HG03139 (cell line): ENCODE measurements around the gene ZNF804B.

ENCODE experiments used
- ATAC-seq: cut with Tn5 transposase; IDR thresholded peaks from one replicate; pipeline ENCODE4 v1.9.1; 2021; ENCODE audit not compliant: unreplicated experiment

The ZNF804B gene

GRCh38 chr7:88759230-88760135, at the start of gene ZNF804B:
Gene ZNF804B (plus strand): TSS chr7:88759700. CDS start chr7:88759977, 277 bp downstream.
- ATAC-seq = no peak

GRCh38 chr7:88735920-88736319, 23.6 kb upstream of the ZNF804B start:
- ATAC-seq = no peak

GRCh38 chr7:88737632-88738031, 21.9 kb upstream of the ZNF804B start:
- no peak for ATAC-seq

- ATAC-seq = no peak
Observed at GRCh38 chr7:88746126-88746525, 13.4 kb upstream of the ZNF804B start.

- ATAC-seq = no peak
Observed at GRCh38 chr7:88756802-88757201, 2.7 kb upstream of the ZNF804B start.

GRCh38 chr7:88757371-88757770, 2.1 kb upstream of the ZNF804B start:
- no peak for ATAC-seq

- ATAC-seq = no peak
Observed at GRCh38 chr7:88758381-88759229, 895 bp upstream of the ZNF804B start.

- ATAC-seq = no peak
Observed at GRCh38 chr7:88760136-88760515, 626 bp downstream of the ZNF804B start.

- ATAC-seq = no peak
Observed at GRCh38 chr7:88761779-88762178, 2.3 kb downstream of the ZNF804B start.

GRCh38 chr7:88771417-88771816, 11.9 kb downstream of the ZNF804B start:
- ATAC-seq = no peak

- no peak for ATAC-seq
Observed at GRCh38 chr7:88772776-88773175, 13.3 kb downstream of the ZNF804B start.

GRCh38 chr7:88775838-88776237, 16.3 kb downstream of the ZNF804B start:
- no peak for ATAC-seq

- ATAC-seq = no peak
Observed at GRCh38 chr7:88787777-88788176, 28.3 kb downstream of the ZNF804B start.

- ATAC-seq = no peak
Observed at GRCh38 chr7:88789480-88790064, 30.1 kb downstream of the ZNF804B start.

- no peak for ATAC-seq
Observed at GRCh38 chr7:88791891-88792290, 32.4 kb downstream of the ZNF804B start.

- no peak for ATAC-seq
Observed at GRCh38 chr7:88792361-88792760, 32.9 kb downstream of the ZNF804B start.

- ATAC-seq = no peak
Observed at GRCh38 chr7:88795553-88795952, 36.1 kb downstream of the ZNF804B start, which contains the start of gene TEX47. Gene TEX47 (minus strand): TSS chr7:88795737. CDS start chr7:88794942, 795 bp downstream.

GRCh38 chr7:88801046-88801445, 41.5 kb downstream of the ZNF804B start:
- ATAC-seq = no peak

- no peak for ATAC-seq
Observed at GRCh38 chr7:88806280-88807037, 47.0 kb downstream of the ZNF804B start.

GRCh38 chr7:88818552-88818951, 59.1 kb downstream of the ZNF804B start:
- no peak for ATAC-seq

- ATAC-seq = no peak
Observed at GRCh38 chr7:88826222-88826621, 66.7 kb downstream of the ZNF804B start.
